Parietal lobe (tissue), 1 donor: Measurements from ENCODE around the gene PBX3. TPM values are rescaled to one million over a fixed set of nuclear protein-coding genes. Genes with fewer than 3 reads are reported as not detected.

Experiments
- total RNA-seq: library from RNA; depleted of rRNA; stranded (reverse); fragments of >200 nt; gene quantifications from one replicate; pipeline ENCODE4 v1.2.3, GENCODE V29; 2014

The PBX3 gene
- total RNA-seq: 31.3 TPM

DNA sequence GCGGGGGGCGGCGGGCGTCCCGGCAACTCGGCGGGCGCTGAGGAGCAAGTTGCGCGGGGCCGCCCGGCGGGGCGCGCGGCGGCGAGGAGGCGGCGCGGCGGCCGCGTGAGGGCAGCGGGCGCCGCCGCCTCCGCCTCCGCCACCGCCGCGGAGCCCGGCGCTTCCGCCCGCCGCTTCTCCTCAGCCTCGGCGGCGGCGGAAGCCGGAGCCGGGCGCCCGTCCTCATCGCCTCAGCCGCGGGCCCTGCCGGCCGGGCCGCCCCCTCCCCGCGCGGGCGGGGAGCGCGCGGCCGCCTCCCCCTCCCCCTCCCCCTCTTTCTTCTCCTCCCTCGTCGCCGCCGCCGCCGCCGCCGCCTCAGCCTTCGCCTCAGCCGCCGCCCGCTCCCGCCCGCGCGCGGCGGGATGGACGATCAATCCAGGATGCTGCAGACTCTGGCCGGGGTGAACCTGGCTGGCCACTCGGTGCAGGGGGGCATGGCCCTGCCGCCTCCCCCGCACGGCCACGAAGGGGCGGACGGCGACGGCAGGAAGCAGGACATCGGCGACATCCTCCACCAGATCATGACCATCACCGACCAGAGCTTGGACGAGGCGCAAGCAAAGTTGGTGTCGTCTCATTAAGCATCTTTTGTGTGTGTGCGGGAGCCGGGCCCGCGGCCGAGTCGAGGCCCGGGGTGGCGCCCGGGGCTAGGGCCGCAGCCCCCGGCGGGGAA is at the start of gene PBX3:
PBX3 (plus strand) TSS at position 321 of the 712 bp plus-strand sequence.

GRCh38 chr9:125706651-125707471 is 40.3 kb upstream of the PBX3 start, which contains the start of gene MAPKAP1:
Gene MAPKAP1 (minus strand): TSS chr9:125707208. CDS start chr9:125672574, 34,634 bp downstream.

Other genes with a start within 250 kb of the PBX3 start
- 51.6 TPM for gene MAPKAP1, start 40.2 kb upstream of the PBX3 start, total RNA-seq